Activated effector memory CD4-positive, alpha-beta T cell treated with anti-CD3 and anti-CD28 coated beads, Interleukin-2, amount 50 U/mL, for 16 hours (primary cell): ENCODE measurements around the gene PHGDH.
"Not testable (repeated sequence)": the region's sequence is repeated elsewhere in the genome, so short reads cannot be mapped to it uniquely, and the experiment has no call there.

Experiments used
- DNase-seq: peaks from one replicate; pipeline ENCODE4 v3.0.0-alpha.2; 2020

The PHGDH gene

DNA sequence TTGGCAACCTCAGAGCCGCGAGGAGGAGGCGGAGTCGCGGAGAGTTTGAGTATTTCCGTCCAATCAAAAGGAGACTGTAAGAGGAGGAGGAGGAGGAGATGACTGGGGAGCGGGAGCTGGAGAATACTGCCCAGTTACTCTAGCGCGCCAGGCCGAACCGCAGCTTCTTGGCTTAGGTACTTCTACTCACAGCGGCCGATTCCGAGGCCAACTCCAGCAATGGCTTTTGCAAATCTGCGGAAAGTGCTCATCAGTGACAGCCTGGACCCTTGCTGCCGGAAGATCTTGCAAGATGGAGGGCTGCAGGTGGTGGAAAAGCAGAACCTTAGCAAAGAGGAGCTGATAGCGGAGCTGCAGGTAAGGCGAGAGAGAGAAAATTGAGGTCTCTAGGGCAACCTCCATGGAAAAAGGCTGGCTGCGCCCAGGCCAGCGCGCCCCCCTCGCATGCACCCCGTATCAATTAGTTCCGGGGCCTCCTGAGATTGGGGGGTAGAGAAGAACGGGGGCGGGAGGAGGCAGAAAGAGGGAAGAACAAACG, at the start of gene PHGDH:
Gene PHGDH, plus strand, starts transcription at position 131 of the 538 bp plus-strand sequence. Its CDS starts 89 bp downstream, at position 220.
- peak; percentile 68 for DNase-seq

GRCh38 chr1:119662034-119662437, 49.7 kb upstream of the PHGDH start:
- no peak for DNase-seq

DNA sequence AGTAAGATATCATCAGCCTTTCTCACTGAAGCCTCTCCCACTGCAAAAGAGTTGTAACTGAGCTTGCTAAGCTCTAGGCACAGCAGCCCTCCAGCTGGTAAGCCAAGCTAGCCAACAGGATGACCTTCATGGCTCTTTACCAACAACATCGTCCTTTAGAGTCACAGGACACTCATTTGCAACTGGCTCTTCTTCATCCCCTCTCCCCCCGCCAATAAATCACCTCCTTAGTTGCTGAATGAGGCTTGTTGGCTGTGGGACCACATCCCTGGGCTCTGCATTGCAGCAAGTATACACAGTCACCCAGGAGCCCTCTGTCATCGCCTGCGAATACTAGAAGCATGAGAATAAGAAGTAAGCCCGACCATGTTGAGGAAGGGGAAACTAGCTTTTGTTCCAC, 47.7 kb upstream of the PHGDH start:
- DNase-seq: no peak

GRCh38 chr1:119667173-119667572, 44.6 kb upstream of the PHGDH start:
- no peak for DNase-seq

DNA sequence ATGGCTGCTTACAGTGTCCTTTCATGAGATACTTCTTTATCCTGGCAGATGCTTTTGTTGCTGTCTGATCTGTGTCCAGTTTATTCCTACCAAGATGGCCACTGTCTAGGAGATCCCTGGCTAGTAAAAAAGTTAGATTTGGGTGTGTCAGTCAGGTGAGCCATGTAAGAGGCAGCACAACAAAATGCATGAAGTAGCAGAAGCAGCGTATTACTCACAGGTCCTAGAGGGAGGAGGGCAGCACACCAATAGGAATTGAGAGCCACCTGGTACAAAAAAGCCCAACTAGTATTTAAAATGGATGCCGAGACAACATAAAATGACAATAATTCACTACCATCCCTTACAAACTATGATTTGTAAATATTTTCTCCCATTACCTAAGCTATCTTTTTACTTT, 40.8 kb upstream of the PHGDH start:
- no peak for DNase-seq

DNA sequence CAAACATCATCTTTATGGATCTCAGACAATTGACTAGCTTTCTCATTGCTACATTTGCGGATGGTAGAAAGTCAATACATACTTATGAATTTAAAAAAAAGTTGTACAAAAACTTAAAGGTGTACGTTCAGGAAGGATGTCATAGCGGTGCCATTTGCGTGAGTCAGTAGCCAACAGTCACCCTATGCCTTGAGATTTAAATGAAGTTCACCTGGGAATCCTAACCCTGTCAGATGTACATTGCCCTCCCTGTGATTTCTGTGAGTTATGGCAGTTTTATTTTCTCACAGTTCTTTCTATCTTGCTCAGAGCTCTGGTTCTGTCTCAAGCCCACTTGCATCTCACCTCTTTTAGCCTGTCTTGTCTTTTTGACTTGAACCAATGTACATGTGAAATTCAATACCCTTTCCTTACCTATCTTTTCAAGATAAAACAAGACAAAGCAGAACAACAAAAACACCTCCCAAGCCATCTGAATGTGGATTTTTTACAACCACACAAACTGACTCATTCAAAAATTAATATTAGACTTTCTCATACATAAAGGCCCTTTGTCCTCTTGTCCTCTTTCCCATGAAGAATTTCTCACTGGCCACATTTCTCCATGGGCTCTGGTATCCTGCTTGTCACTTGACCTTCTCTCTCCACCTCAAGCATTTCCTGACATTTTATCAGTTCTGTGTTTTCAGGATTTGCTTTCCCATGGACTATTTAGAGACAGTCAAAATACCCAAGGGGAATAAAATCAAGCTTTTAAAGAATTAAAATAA, 38.4 kb upstream of the PHGDH start:
- DNase-seq: no peak

- DNase-seq: no peak
These were observed 37.6 kb upstream of the PHGDH start for GRCh38 chr1:119674111-119674526.

DNA sequence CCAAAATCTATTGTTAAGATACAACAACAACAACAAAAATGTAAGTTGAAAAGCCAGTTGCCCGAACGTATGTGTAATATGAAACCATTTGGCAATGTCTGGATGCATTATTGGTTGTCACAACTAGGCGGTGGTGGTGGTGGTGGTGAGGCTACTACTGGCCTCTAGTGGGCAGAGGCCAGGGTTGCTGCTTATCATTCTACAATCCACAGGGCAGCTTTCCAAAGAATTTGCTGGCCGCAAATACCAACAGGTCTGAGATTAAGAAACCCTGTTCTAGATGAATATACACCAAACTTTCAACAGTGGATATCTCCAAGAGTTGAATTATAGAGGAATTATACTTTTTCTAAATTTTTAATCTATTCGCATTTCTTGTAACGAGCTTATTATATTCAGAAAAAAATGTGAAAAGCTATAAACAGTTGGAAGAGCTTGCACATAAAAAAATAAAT, 36.9 kb upstream of the PHGDH start:
- no peak for DNase-seq

DNA sequence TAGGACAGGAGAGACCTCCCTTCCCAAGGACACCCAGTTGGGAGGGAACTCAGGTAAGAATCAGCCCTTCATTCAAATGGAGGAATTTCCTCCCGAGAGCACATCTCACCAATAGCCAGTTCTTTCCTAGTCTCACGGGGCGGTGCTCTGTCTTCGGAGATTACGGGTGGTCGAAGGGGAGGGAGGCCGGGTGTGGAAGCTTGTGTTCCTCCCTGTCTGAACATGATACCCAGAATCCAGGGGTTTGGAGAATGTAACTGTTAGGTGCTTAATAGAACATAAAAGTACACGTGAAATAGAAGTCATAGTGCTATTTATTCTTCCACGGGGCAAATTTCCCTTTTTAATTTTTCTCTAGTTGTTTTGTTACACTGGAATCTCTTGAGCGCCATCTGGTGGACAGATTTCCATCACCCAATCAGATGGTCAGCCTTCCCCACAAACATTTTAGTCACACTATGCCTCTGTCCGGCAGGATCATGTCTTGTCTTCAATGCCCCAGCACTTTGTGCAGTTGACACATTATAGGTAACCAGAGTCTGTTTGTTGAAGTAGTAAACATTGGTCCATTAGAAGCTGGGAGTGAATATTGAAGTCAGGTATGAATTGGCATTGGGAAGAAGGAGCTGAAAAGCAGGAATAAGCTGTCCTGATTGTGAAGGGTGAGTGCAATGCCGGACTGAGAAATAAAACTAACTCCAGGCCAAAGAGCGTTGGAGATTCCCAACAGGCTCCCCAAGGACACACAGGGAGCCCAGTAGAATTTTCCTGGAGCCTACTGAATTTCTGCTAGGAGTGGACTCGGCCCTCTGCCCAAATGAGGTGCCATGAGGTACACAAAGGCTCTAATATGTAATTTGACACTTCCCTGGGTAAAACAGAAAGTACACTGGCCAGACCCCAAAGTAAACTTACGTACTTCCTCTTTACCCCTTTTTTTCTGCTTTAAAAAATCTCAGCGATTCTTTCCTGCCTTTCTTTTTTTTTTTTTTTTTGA, 36.1 kb upstream of the PHGDH start:
- peak; percentile 76 for DNase-seq

GRCh38 chr1:119676571-119677206, 35.0 kb upstream of the PHGDH start:
- DNase-seq: no peak

DNA sequence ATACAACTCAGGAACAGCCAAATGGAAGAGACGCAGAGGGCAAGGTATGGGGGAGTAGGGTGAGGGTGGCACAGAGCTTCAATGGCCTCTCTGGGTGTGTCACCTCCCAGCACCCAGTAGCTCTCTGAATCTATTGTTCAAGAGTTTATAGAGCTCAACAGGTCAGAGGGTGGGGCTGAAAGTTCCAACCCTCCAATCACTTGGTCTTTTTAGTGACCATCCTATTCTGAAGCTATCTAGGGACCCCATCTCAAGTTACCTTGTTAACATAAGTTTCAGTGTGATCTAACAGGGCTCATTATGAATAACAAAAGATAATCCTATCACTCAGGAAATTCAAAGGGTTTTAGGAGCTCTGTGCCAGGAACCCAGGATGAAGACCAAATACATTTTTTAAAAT, 32.5 kb upstream of the PHGDH start:
- DNase-seq: no peak

GRCh38 chr1:119680193-119680592, 31.5 kb upstream of the PHGDH start:
- DNase-seq: no peak

DNA sequence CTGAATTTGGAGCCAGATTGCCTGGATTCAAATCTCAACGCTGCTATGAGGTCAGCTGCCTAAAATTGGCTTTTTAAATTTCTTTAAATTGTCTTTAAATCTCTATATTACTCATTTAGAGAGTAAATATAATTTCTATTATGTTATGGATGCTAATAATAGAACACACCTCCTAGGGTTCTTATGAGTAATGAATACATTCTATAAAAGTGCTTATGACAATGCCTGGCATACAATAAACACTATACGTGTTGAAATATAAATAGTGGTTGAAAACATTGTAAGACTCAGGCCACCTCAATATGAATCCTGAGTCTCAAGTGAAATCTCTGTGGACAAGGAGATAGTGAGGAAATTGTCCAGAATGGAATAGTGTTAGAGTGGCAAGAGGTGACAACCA, 31.0 kb upstream of the PHGDH start:
- no peak for DNase-seq

- no peak for DNase-seq
These were observed 30.2 kb upstream of the PHGDH start for GRCh38 chr1:119681560-119681959.

DNA sequence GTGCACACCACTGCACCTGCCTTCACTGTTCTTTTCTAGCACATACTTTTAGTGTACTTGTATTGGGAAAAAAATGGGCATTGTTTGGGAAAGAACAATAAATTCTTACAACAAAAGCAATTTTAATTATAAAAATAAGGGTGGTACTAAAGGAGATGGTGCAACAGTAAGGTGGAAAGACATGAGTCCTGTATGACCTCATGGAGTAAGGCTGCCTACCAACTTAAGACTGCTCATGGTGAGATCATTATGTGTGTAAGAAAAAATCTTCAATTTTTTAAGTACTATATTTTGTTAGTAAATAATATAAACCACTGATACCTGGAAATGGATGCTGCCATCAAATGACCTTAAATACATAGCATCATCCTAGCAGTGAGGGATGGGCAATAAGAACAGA, 29.6 kb upstream of the PHGDH start:
- DNase-seq: no peak

DNA sequence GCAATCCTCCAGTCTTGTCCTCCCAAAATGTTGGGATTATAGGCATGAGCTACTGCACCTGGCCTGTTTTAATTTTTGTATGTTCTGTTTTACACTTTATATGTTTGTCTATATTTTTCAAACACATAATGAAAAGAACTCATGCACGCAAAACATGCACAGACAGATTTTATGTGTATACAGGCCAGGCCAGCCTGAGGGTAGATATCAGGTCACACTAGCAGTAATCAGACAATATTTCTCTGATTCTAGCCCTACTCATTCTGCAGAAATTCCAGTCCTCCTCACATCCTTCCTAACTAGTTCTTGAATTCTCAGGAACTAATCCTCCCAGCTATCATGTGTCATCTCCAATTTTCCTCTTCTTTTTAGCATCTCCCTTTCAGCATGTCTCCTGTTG, 27.8 kb upstream of the PHGDH start:
- DNase-seq: no peak

DNA sequence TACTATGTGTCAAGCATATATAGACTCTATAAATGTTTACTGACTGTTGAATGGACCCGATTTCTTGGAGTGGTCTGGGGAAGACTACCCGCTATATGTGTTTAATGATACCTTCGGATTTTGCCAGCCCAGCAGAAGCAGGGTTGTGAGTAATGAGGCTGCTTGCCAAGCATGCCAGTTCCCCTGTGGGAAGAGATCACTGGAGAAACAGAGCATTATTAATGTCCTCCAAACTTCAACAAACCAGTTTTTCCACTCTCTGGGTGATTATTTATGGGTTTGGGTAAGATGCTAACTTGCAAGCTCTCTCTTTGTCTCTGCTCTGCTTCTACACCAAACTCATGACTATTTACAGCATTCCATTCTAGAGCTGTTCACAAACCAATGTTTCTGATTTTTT, 25.1 kb upstream of the PHGDH start:
- DNase-seq: no peak

DNA sequence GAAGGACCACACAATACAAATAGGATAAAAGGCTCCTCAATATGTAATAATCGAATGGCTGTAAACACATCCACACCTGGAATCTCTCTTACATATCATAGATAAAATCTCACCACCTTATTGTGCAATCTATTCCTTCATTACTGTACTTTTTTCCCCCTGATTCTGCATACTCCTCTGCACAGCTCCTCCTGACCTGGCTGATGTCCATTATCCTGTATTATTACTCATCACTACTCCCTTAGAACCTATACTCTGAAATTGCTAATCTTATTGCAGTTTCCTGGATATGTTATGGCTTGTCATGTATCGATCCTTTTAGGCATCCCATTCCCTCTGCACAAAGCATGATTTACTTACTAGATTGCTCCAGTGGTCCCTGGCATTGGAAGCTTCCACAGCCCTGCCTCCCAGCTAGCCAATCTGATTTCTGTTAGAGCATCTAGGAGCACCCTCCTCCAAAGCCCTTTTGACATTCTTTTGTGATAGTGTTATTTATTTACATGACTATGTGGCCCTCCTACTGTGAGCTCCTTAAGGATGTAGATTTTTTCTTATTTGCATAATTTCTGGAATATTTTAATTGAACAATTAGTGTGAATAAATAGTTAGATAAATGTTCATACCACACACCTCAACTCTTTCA, 24.2 kb upstream of the PHGDH start:
- DNase-seq: no peak

DNA sequence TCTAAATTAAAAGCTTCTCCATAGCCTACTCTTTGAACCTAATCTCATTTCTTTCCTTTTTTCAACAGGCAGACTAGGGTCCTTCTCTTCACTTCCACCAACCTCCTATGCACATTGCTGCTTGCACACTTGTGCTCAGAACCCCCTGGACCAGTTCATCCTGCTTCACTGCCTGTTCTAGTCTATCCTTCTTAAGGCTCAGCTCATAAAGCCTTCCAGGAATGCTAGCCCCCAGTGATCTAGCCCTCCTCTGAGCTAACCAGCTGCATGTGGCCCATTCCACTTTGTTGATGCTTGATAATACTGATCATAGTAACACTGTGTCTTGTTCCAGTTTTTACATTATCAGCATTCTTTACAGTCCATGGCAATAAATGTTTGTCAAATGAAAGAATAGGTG, 22.9 kb upstream of the PHGDH start:
- no peak for DNase-seq

GRCh38 chr1:119689511-119689910, 22.2 kb upstream of the PHGDH start:
- no peak for DNase-seq

GRCh38 chr1:119696863-119697262, 14.9 kb upstream of the PHGDH start:
- DNase-seq: not testable (repeated sequence)

GRCh38 chr1:119697598-119697997, 14.1 kb upstream of the PHGDH start:
- no peak for DNase-seq

- DNase-seq: no peak
These were observed 11.4 kb upstream of the PHGDH start for GRCh38 chr1:119700326-119700725.
